ENCODE data around the gene HOXC9. TPM values are rescaled to one million over a fixed set of nuclear protein-coding genes. Genes with fewer than 3 reads are reported as not detected.
A peak's percentile ranks its signal among the peaks of the same experiment; 100 is the strongest.

The HOXC9 gene
- total and polyA plus RNA-seq, 10 donors, result 0.05 TPM; not detected in 9

- TF ChIP-seq CTCF (IDR thresholded peaks at IDR 0.05 in 8 of 11, conservative IDR thresholded peaks at IDR 0.05 in 3 of 11) (no peak), POLR2A (IDR thresholded peaks at IDR 0.05) (no peak), POLR2AphosphoS5 (IDR thresholded peaks at IDR 0.05) (no peak)
- WGBS, 5 donors, result 47 to 61% (median 50%) methylated on average over 3 of the region's 3 CpGs
- peaks cover 4 to 49% (median 28%) of the 10 kb centered on the region in 6 donors for H3K4me1 ChIP-seq
- H3K27ac ChIP-seq, result no peak overlapping the region
- DNase-seq, result no peak
- H3K9me3 ChIP-seq, result no peaks in the 10 kb centered on the region
- no peak overlapping the region for H3K4me3 ChIP-seq
- intact Hi-C loops (cut with DNase I; ENCODE audit: low total_unique reads), result no loop called here
- H3K27me3 ChIP-seq (replicated peaks in 1 of 7), result peaks cover 7 to 100% (median 93%) of the 10 kb centered on the region in 7 donors
- H3K36me3 ChIP-seq, result no peaks in the 10 kb centered on the region
Observed at GRCh38 chr12:54048406-54049093, 48.6 kb downstream of the HOXC9 start.

GRCh38 chr12:54049108-54049507, 49.1 kb downstream of the HOXC9 start:
- H3K9me3 ChIP-seq, result no peaks in the 10 kb centered on the region
- no peak overlapping the region for H3K27ac ChIP-seq
- peaks cover 7 to 100% (median 90%) of the 10 kb centered on the region in 7 donors for H3K27me3 ChIP-seq (replicated peaks in 1 of 7)
- no peak for DNase-seq
- no peaks in the 10 kb centered on the region for H3K36me3 ChIP-seq
- TF ChIP-seq CTCF (IDR thresholded peaks at IDR 0.05 in 8 of 11, conservative IDR thresholded peaks at IDR 0.05 in 3 of 11) (no peak), POLR2AphosphoS5 (IDR thresholded peaks at IDR 0.05) (no peak)
- 40 to 61% (median 57%) methylated on average over 6 of the region's 6 CpGs for WGBS, 5 donors
- no peak overlapping the region for H3K4me3 ChIP-seq
- intact Hi-C loops (cut with DNase I; ENCODE audit: low total_unique reads), result no loop called here
- H3K4me1 ChIP-seq, result peaks cover 4 to 55% (median 31%) of the 10 kb centered on the region in 6 donors

- TF ChIP-seq CTCF (IDR thresholded peaks at IDR 0.05 in 8 of 11, conservative IDR thresholded peaks at IDR 0.05 in 3 of 11) (no peak), POLR2AphosphoS5 (IDR thresholded peaks at IDR 0.05) (no peak), POLR2A (IDR thresholded peaks at IDR 0.05) (no peak)
- Histone ChIP-seq H3K9me3 (no peaks in the 10 kb centered on the region), H3K27ac (no peak overlapping the region), H3K4me1 (peaks cover 4 to 64% (median 36%) of the 10 kb centered on the region in 6 donors), H3K36me3 (no peaks in the 10 kb centered on the region), H3K4me3 (no peak overlapping the region), H3K27me3 (replicated peaks in 1 of 7) (peaks cover 7 to 100% (median 82%) of the 10 kb centered on the region in 7 donors)
- intact Hi-C loops (cut with DNase I; ENCODE audit: low total_unique reads), result no loop called here
- 22 to 50% (median 32%) methylated on average over 2 of the region's 2 CpGs for WGBS, 5 donors
- DNase-seq, result no peak
Observed at GRCh38 chr12:54050482-54050810, 50.5 kb downstream of the HOXC9 start.

GRCh38 chr12:54051026-54051842, 51.3 kb downstream of the HOXC9 start:
- peak; percentile 63 for DNase-seq
- 27 to 38% (median 37%) methylated on average over 12 of the region's 12 CpGs for WGBS, 5 donors
- H3K9me3 ChIP-seq, result no peaks in the 10 kb centered on the region
- H3K4me3 ChIP-seq, result no peak overlapping the region
- intact Hi-C loops (cut with DNase I; ENCODE audit: low total_unique reads), result no loop called here
- peaks cover 7 to 100% (median 75%) of the 10 kb centered on the region in 7 donors for H3K27me3 ChIP-seq (replicated peaks in 1 of 7)
- no peaks in the 10 kb centered on the region for H3K36me3 ChIP-seq
- TF ChIP-seq POLR2A (IDR thresholded peaks at IDR 0.05), result no peak
- no peak for TF ChIP-seq CTCF (IDR thresholded peaks at IDR 0.05 in 8 of 11, conservative IDR thresholded peaks at IDR 0.05 in 3 of 11)
- no peak for TF ChIP-seq POLR2AphosphoS5 (IDR thresholded peaks at IDR 0.05)
- H3K4me1 ChIP-seq, result peaks cover 4 to 64% (median 36%) of the 10 kb centered on the region in 6 donors
- no peak overlapping the region for H3K27ac ChIP-seq
